Left renal cortex interstitium (tissue), 4 donors: ENCODE measurements around the gene PEDS1. TPM values are rescaled to one million over a fixed set of nuclear protein-coding genes. Genes with fewer than 3 reads are reported as not detected.
"Not testable (repeated sequence)": the region's sequence is repeated elsewhere in the genome, so short reads cannot be mapped to it uniquely, and the experiment has no call there.

Source experiments
- DNase-seq, 4 donors: peaks; one replicate each; pipeline ENCODE4 v3.0.0-alpha.2; 2013; ENCODE audit warnings: low read depth in 4 of 4, low spot score in 2 of 4, missing footprints in 1 of 4
- polyA plus RNA-seq, 4 donors: library from polyadenylated mRNA; unstranded; fragments of 120-200 nt; gene quantifications; one replicate each; pipeline ENCODE4 v1.2.1, GENCODE V29; 2013; ENCODE audit not compliant: insufficient read length in 4 of 4

PEDS1 gene
- polyA plus RNA-seq, 4 donors: 23.9 to 30.8 (median 26.9) TPM

DNA sequence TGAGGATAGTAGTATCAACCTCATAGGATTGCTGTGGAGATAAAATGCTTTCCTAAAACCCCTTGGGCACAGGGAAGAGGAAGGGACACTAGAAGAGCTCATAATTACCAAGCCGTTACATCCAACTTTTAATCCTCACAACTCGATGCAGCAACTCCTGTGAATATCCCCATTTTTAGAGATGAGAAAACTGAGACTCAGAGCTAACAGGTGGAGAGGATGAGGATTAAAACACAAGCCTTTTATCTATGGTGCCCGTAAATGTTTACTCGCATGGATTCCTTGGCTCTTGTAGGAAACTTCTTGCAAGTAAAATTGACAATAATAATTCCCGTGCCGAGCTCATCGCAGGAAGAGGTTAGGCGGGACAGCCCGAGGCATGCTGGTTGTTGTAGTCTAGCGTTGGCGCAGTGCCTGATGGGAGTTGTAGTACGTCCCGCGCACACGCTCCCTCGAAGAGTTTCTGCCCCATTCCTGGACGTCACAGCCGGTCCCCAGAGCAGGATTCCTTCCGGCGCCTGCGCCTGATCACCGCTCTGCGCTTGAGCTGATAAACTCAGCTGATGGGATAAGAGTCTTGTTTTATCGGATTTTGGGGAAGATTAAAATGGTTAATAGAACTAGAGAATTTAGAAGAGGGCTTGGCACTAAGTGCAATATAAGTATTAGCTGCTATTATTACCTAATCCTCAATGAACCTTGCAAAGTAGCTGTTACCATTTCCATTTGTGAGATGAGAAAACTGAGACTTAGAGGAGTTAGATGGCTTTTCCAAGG is 37.7 kb downstream of the PEDS1 start:
- DNase-seq: peak; percentile 79 to 96 (median 88)

DNA sequence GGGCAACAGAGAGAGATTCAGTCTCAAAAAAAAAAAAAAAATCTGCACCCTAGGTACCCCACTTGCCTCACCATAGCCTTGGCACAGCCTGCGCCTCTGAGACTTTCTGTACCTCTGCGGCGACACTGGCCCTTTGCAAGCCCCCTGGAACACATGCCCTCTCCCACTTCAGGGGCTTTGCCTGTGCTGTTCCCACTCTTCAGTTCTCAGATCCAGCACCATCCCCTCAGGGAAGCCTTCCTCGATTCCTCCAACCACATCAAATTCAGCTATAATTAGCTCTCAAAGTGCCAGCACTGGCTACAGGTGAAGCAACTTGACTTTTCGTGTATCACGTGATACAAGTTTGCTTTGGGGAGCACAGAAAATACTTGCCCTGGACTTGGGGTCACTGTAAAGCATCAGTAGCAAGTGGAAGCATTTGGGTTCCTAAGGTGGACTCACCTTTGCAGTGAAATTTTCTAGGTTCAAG is 38.4 kb downstream of the PEDS1 start:
- no peak for DNase-seq

- DNase-seq: no peak
Observed at GRCh38 chr20:50113420-50114224, 39.9 kb downstream of the PEDS1 start.

- DNase-seq: peak; percentile 53 to 82 (median 78)
Observed at GRCh38 chr20:50112512-50113419, 40.8 kb downstream of the PEDS1 start, which contains the start of gene UBE2V1. Gene UBE2V1, minus strand, starts transcription at chr20:50113150. Its CDS starts 22 bp downstream, at chr20:50113128.

GRCh38 chr20:50111829-50112495 is 41.6 kb downstream of the PEDS1 start:
- DNase-seq: no peak

DNA sequence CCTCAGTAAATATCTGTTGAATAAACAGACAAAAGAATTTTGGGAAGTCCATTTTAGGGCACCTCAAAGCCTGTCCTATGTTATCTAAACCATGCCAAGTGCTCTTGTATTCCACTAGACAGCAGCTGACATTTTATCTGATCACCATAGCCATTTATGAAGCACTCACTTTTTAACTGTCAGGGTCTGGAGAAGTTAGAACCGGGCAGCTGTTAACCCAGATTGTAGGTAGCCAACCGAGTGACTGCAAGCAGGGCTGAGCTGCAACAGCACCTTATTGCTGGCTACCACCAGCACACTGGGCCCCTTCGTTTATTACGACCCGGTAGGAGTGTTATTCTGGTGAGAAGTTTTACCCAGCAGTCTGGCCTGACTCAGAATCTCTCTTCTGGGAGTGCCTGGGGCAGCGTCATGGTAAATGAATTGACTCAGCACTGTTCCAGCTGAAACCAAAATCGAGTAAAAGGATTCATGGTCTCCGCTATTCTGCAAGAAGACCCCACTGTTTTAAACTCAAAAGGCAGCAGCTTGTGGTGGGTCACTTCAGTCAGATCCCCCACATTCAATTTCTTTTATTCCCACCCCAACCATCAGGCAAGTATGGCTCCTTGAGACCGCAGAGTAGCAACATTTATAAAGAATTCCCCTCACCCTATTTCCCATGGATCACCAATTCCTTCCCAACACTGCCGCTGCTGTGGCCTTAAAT is 42.2 kb downstream of the PEDS1 start:
- DNase-seq: no peak

GRCh38 chr20:50110141-50111047 is 43.1 kb downstream of the PEDS1 start:
- no peak for DNase-seq

DNA sequence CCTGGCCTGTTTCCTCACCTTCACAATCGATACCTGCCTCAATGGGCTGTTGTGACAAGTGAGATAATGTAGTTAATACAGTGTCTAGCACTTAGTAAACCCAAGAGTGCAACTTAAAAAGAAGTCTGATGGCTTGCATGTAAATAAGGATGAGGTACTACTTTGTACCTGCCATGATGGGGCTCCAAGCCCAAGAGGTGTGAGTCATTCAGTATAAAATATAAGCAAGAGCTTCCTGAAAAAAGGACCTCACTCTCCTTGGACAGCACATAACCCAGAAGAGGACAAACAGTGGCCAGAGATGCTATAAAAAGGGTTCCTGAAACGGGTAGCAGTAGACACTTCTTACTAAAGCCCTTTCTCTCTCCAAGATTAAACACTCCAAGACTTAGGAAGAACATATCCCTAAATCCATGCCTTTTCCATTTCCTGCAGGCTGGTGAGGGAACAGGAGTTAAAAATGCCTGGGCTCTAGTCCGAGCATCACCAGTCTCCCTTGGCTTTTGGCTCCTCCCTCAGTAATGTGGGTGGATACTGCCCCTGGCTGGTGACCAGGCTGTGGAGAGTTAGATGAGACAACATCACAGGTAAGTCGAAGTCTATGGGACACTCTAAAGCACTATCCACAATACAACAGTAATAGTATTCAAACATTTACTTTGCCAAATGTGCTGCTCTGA is 44.8 kb downstream of the PEDS1 start:
- no peak for DNase-seq

- DNase-seq: no peak
Observed at GRCh38 chr20:50107796-50108331, 45.7 kb downstream of the PEDS1 start.

GRCh38 chr20:50107086-50107660 is 46.4 kb downstream of the PEDS1 start:
- no peak for DNase-seq

DNA sequence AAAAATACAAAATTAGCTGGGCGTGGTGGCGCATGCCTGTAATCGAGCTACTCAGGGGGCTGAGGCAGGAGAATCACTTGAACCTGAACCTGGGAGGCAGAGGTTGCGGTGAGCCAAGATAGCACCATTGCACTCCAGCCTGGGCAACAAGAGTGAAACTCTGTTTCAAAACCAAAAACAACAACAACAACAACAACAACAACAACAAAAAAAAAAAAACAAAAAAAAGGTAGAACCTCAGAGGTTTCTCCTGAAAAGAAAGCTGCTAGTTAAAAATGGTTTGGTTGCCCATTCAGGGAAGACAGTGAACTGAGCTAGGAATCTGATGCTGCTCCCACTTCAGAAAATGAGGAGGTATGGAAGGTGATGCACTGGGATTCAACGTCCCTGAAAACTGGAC is 46.9 kb downstream of the PEDS1 start:
- DNase-seq: not testable (repeated sequence)

Other genes starting within 250 kb of the PEDS1 start
- 10 to 100 TPM in 2 of 4 donors, 1 to 10 TPM in 2; 8.8 to 12.1 (median 10.8) TPM for gene SPATA2, start 238.2 kb downstream of the PEDS1 start, polyA plus RNA-seq
- gene RNF114, start 217.3 kb downstream of the PEDS1 start, polyA plus RNA-seq: 10 to 100 TPM; 61.8 to 82.3 (median 73.8) TPM
- 10 to 100 TPM in 3 of 4 donors, 1 to 10 TPM in 1; 7.9 to 18.5 (median 13.9) TPM for gene SNAI1, start 170.7 kb downstream of the PEDS1 start, polyA plus RNA-seq
- gene UBE2V1, start 40.6 kb downstream of the PEDS1 start, polyA plus RNA-seq: 100 to 1,000 TPM; 131 to 172 (median 150) TPM
- gene CEBPB, start 37.1 kb upstream of the PEDS1 start, polyA plus RNA-seq: 1 to 10 TPM; 4.0 to 8.5 (median 4.9) TPM